Rectal smooth muscle tissue (tissue), 1 donor: ENCODE measurements around the gene AADAC.
"Not testable (repeated sequence)": the region's sequence is repeated elsewhere in the genome, so short reads cannot be mapped to it uniquely, and the experiment has no call there.

Source experiments
- H3K27ac ChIP-seq: one replicate; pipeline ENCODE4 v1.7.0; 2013; ENCODE audit warnings: low read depth, low read length, inconsistent platforms
- H3K27me3 ChIP-seq: one replicate; pipeline ENCODE4 v1.7.0; 2013; ENCODE audit warnings: low read length; ENCODE audit not compliant: control insufficient read depth, insufficient read depth
- H3K36me3 ChIP-seq: one replicate; pipeline ENCODE4 v1.7.0; 2013; ENCODE audit warnings: low read length; ENCODE audit not compliant: control insufficient read depth, insufficient read depth
- H3K4me1 ChIP-seq: one replicate; pipeline ENCODE4 v1.7.0; 2013; ENCODE audit warnings: low read length; ENCODE audit not compliant: control insufficient read depth, insufficient read depth
- H3K4me3 ChIP-seq: one replicate; pipeline ENCODE4 v1.7.0; 2013; ENCODE audit warnings: low read length
- H3K9ac ChIP-seq: one replicate; pipeline ENCODE4 v1.7.0; 2013; ENCODE audit warnings: low read length

Gene AADAC, protein sequence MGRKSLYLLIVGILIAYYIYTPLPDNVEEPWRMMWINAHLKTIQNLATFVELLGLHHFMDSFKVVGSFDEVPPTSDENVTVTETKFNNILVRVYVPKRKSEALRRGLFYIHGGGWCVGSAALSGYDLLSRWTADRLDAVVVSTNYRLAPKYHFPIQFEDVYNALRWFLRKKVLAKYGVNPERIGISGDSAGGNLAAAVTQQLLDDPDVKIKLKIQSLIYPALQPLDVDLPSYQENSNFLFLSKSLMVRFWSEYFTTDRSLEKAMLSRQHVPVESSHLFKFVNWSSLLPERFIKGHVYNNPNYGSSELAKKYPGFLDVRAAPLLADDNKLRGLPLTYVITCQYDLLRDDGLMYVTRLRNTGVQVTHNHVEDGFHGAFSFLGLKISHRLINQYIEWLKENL

DNA sequence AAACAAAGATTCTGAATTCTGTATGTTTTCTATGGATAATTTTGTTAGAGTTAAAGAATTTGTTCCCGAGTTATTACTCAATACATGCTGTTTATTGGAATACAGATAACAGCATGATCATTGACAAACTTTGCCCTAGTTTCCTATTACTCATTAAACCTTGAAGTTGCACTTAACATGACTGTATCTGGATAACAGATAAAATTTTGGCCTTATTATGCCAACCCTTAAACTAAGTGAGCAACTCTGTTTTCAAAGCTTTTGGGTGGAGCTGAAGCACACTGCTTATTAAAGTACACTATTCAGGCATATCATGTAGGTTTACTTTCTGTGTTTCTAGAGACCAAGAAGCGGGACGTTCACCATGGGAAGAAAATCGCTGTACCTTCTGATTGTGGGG, at the start of gene AADAC:
Gene AADAC, plus strand, starts transcription at position 318 of the 400 bp plus-strand sequence. Its CDS starts 47 bp downstream, at position 365.
- H3K27ac ChIP-seq = no peak within 1 kb of the TSS
- no peaks in the 10 kb centered on the region for H3K36me3 ChIP-seq
- H3K27me3 ChIP-seq = no peaks in the 10 kb centered on the region
- peaks cover 2% of the 10 kb centered on the region for H3K4me1 ChIP-seq
- H3K4me3 ChIP-seq = no peak within 1 kb of the TSS
- no peak within 1 kb of the TSS for H3K9ac ChIP-seq

DNA sequence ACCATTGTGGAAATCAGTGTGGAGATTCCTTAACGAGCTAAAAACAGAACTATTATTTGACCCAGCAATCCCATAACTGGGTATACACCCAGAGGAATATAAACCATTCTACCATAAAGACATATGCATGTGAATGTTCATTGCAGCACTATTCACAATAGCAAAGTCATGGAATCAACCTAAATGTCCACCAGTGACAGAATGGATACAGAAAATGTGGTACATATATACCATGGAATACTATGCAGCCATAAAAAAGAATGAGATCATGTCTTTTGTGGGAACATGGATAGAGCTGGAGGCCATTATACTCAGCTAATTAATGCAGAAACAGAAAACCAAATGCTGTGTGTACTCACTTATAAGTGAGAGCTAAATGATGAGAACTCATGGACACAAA, 49.2 kb upstream of the AADAC start:
- not testable (repeated sequence) for H3K27ac ChIP-seq, H3K4me1 ChIP-seq, H3K4me3 ChIP-seq, H3K27me3 ChIP-seq, H3K9ac ChIP-seq, H3K36me3 ChIP-seq

DNA sequence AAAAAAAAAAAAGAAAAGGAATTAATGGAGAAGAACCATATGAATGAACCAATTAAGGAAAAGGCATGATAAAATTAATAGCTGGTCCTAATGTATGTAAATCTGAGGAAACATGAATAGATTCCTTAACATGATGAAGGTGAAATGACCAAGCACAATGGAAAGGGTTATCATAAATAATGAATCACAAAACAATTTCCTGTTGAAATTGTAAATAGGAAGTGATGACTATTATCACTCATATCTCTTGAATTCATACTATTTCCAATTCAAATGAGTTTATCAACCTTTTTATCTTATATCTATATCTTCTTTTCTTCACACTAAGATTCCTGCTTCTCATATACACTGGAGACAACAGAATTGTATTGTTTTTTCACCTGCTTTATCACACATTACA, 48.2 kb upstream of the AADAC start:
- Histone ChIP-seq H3K27me3 (no peaks in the 10 kb centered on the region), H3K4me1 (peaks cover 5% of the 10 kb centered on the region), H3K9ac (no peak overlapping the region), H3K4me3 (no peak overlapping the region), H3K36me3 (no peaks in the 10 kb centered on the region), H3K27ac (no peak overlapping the region)

DNA sequence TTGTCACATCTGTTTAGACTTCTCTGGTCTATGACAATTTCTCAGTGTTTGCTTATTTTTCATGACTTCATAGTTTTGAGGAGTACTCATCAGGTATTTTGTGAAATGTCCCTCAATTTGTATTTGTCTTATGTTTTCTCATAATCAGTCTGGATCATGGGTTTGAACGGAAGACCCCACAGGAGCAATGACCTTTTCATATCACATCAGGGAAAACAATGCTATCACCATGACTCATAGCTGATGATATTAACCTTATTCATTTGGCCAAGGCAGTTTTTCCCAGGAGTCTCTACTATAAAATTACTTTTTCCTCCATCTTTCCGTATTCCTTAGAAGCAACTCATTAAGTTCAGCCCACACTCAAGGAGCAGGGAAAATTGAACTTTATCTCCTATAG, 47.5 kb upstream of the AADAC start:
- Histone ChIP-seq H3K36me3 (no peaks in the 10 kb centered on the region), H3K4me3 (no peak overlapping the region), H3K27ac (no peak overlapping the region), H3K4me1 (peaks cover 5% of the 10 kb centered on the region), H3K9ac (no peak overlapping the region), H3K27me3 (no peaks in the 10 kb centered on the region)

DNA sequence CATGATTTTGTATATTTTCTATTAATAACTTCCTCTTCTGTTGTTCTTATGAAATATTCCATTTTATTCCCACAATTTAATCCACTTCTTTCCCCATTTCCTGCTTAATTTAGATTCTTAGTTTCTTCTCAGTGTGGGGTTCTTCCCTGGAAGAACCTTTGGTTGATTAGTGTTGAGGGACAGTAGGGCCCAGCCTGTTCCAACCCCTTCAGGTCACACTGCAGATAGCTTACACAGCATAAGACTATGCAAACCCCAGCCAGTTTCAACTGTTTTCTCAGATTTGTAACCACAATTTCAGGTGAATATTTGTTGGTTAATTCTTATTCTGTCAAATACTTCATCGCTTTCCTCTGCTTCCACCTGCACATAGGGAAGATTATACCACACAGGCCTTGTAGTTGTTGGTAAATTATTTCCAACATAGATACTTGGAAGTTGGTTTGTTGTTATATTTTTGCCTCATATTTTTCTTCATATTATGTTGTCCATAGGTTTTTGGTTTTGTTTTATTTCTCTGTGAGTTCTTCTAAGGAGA, 45.5 kb upstream of the AADAC start:
- Histone ChIP-seq H3K4me3 (no peak overlapping the region), H3K9ac (no peak overlapping the region), H3K36me3 (no peaks in the 10 kb centered on the region), H3K27ac (no peak overlapping the region), H3K4me1 (peaks cover 5% of the 10 kb centered on the region), H3K27me3 (no peaks in the 10 kb centered on the region)

DNA sequence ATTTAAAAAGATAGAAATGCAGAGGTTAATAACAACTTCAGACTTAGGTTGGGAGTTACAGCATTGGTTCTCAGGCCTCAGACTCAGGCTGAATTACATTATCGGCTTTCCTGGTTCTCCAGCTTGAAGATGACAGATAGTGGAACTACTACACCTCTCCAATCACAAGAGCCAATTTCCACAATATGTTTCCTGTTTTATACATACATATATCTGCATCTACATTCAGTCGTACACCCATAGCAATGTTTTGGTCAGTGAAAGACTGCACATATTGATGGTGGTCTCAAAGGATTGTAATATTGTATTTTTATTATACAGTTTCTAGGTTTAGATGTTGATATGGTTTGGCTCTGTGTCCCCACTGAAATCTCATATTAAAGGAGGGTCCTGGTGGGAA, 44.7 kb upstream of the AADAC start:
- H3K36me3 ChIP-seq = no peaks in the 10 kb centered on the region
- H3K9ac ChIP-seq = no peak overlapping the region
- peaks cover 5% of the 10 kb centered on the region for H3K4me1 ChIP-seq
- no peak overlapping the region for H3K4me3 ChIP-seq
- no peaks in the 10 kb centered on the region for H3K27me3 ChIP-seq
- H3K27ac ChIP-seq = no peak overlapping the region

DNA sequence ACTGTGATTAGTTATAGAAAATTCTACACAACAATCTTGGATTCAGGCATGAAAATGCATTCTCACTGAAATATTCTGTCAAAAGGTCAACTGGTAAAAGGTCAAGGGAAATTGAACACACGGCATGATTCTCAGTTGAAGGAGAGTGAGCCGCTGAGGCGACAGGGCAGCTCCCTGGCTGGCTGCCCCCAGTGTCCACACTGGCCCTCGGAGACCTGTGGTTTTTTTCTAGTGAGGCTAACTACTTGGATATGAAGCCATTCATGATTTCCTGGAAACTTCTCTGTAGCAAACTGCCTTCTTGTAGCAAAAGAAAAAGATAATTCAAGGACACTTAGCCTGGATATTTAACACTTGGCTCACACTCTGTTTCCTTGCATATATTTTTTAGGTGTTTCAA, 43.0 kb upstream of the AADAC start:
- H3K9ac ChIP-seq = no peak overlapping the region
- H3K27me3 ChIP-seq = no peaks in the 10 kb centered on the region
- no peaks in the 10 kb centered on the region for H3K36me3 ChIP-seq
- peaks cover 5% of the 10 kb centered on the region for H3K4me1 ChIP-seq
- H3K4me3 ChIP-seq = no peak overlapping the region
- no peak overlapping the region for H3K27ac ChIP-seq

DNA sequence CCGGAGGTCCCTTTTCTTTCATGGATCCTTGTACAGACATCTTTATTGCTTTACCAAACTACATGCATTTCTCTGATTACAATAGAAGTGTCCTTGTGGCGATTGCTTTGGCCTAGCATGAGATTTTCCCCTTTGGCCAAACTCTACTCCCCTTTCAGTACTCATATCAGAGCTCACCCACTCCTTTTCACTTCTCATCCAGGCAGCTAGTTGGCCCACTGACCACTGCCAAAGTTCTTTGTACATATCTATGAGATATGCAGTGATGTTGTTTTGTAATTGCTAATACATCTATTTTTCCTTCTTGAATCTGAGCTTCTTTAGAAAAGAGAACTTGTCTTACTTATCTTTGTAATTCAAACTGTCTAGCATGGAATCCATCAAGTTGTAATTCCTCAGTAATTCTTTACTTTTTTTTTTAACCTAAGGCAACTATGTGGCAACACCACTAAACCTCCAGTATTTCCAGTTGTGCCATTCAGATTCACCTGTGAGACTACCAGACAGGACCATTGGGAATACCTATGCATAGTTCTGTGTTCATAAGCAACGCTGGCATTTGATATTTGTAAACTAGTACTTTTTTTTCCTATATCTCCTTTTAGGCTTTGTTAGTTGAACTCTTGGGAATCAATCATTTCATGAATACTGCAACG, 41.0 kb upstream of the AADAC start:
- H3K4me3 ChIP-seq = no peak overlapping the region
- H3K27ac ChIP-seq = no peak overlapping the region

DNA sequence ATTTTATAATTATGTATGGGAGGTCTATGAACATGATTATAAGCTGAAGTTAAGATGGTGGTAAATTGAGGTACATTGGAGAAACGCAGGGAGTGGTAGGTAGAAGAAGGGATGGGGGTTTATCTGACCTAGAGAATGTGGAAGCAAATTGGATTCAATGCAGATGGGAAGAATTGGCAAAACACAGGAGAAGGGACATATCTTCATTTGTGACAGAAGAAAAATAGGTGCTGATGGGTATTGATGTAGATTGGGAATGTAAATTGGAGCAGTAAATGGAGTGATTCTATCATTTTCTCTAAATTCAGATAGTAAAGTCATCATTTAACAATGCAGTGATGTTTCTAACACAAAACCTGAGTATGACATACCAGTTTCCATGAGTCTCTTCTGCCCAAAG, 39.7 kb upstream of the AADAC start:
- Histone ChIP-seq H3K36me3 (no peaks in the 10 kb centered on the region), H3K4me3 (no peak overlapping the region), H3K27me3 (no peaks in the 10 kb centered on the region), H3K27ac (no peak overlapping the region), H3K4me1 (peaks cover 5% of the 10 kb centered on the region), H3K9ac (no peak overlapping the region)

More for the DNA sequence above, 41.0 kb upstream of the AADAC start:
- Histone ChIP-seq H3K9ac (no peak overlapping the region), H3K36me3 (no peaks in the 10 kb centered on the region), H3K4me1 (peaks cover 5% of the 10 kb centered on the region), H3K27me3 (no peaks in the 10 kb centered on the region)

DNA sequence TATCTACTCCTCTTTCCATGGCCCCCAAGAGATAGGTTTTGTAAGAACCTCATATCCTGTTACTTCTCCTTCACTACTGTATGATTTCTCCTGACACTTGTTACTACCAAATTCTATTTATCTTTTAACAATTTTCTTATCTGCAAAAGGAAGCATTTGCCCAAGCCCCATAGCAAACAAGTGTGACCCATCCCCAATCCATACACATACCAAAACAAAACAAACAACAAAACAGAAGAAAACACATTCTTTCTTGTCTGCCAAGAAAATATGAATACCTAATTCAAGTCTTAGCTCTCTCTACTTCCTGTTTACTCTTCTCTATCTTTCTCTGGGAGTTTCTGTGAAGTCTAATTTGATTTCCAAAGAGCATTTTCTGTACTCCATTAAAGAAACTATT, 39.0 kb upstream of the AADAC start:
- H3K27ac ChIP-seq = no peak overlapping the region
- H3K9ac ChIP-seq = no peak overlapping the region
- H3K4me3 ChIP-seq = no peak overlapping the region
- H3K27me3 ChIP-seq = no peaks in the 10 kb centered on the region
- H3K4me1 ChIP-seq = peaks cover 5% of the 10 kb centered on the region
- no peaks in the 10 kb centered on the region for H3K36me3 ChIP-seq

DNA sequence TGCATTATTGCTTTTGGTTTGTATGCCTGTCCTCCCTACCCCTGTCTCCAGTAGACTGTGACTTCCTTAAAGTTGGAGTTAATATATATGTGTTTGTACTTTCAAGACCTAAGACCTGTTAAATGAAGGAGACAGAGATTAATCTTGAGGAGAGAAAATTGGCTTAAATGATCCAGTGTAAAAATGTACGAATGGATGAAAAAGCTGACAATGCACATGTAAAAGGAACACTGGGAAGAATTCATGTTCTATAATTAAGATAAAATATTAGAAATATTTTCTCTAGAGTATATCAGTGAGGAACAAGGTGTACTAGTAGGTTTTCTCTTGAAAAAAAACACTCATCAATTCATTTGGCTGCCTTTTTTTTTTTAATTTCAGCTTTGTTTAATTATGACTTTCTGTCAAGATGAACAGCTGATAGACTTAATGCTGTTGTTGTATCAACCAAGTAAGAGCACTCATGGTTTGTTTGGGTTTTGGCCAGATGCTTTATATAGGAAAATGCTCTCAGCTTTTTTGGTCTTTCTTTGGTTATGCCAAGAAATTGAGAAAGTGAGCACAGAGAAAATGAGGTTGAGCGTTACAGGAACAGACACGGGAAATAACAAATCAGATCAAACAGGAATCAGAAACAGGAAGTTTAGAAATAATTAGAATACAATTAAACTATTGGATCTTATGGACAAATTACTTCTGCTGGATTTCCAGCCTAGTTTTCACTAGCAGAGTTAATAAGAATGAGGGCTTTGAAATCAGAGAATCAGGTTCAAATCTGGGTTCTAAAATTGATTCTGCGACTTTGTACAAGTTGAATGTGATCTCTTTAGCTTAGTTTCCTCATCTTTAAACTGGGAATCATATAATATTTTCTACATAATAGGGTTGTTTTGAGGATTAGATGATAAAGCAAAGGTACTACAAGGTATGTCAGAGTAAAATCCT, 38.3 kb upstream of the AADAC start:
- no peaks in the 10 kb centered on the region for H3K27me3 ChIP-seq

DNA sequence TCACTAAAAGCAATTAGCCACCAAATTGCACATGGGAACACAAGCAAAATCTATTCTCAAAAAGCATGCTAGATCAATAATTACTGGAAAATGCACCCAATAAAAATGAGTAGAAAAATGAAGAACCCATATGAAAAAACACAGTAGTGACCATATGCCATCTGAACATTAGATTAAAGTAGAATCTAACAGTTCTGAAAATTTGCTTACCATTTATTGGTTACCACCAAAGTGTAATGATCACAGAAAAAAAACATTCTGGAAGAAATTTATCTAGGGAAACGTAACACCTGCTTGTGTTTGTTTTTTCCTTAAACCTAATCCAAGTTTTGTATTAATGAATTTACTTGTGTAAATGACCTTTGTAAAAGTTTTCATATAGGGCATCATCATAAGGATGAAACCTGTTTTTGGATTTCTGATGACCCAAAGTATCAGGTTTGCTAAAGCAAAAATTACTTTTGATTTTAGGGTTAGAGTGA, 37.6 kb upstream of the AADAC start:
- no peak overlapping the region for H3K4me3 ChIP-seq
- H3K36me3 ChIP-seq = no peaks in the 10 kb centered on the region
- no peaks in the 10 kb centered on the region for H3K4me1 ChIP-seq
- no peak overlapping the region for H3K27ac ChIP-seq
- H3K27me3 ChIP-seq = no peaks in the 10 kb centered on the region
- no peak overlapping the region for H3K9ac ChIP-seq

More for the DNA sequence above, 38.3 kb upstream of the AADAC start:
- Histone ChIP-seq H3K4me3 (no peak overlapping the region), H3K4me1 (no peaks in the 10 kb centered on the region), H3K27ac (no peak overlapping the region), H3K9ac (no peak overlapping the region), H3K36me3 (no peaks in the 10 kb centered on the region)
